Aorta (tissue), 5 donors: ENCODE measurements around the gene NAA11. TPM values are rescaled to one million over a fixed set of nuclear protein-coding genes. Genes with fewer than 3 reads are reported as not detected.

Experiments used
- ATAC-seq: fragments of 200-7000 bp; cut with Tn5 transposase; one replicate; pipeline ENCODE4 v1.9.1; 2022; ENCODE audit warnings: moderate library complexity; ENCODE audit not compliant: low FRiP score
- DNase-seq, 2 donors: peaks; one replicate each; pipeline ENCODE4 v3.0.0-alpha.2; 2020
- H3K27ac ChIP-seq, 2 donors: one replicate each; pipeline ENCODE4 v1.5.1; 2013; ENCODE audit warnings: low read length in 2 of 2, mild to moderate bottlenecking in 2 of 2, moderate library complexity in 2 of 2, control low read depth in 1 of 2, inconsistent platforms in 1 of 2, low read depth in 1 of 2
- H3K27me3 ChIP-seq, 2 donors: one replicate each; pipeline ENCODE4 v1.6.1; 2013; ENCODE audit warnings: control low read depth in 1 of 2, low read length in 1 of 2, mild to moderate bottlenecking in 1 of 2, moderate library complexity in 1 of 2; ENCODE audit not compliant: insufficient read depth in 2 of 2, control insufficient read depth in 1 of 2
- H3K36me3 ChIP-seq, 2 donors: one replicate each; pipeline ENCODE4 v1.6.1; 2013; ENCODE audit warnings: control low read depth in 1 of 2, low read length in 1 of 2, mild to moderate bottlenecking in 1 of 2; ENCODE audit not compliant: insufficient read depth in 2 of 2, control insufficient read depth in 1 of 2
- H3K4me1 ChIP-seq, 2 donors: one replicate each; pipeline ENCODE4 v1.6.1; 2013; ENCODE audit warnings: low read length in 2 of 2, control low read depth in 1 of 2, mild to moderate bottlenecking in 1 of 2, moderate library complexity in 1 of 2; ENCODE audit not compliant: insufficient read depth in 2 of 2, control insufficient read depth in 1 of 2
- H3K4me3 ChIP-seq, 2 donors: one replicate each; pipeline ENCODE4 v1.5.1; 2013; ENCODE audit warnings: low read length in 2 of 2, control low read depth in 1 of 2, mild to moderate bottlenecking in 1 of 2
- H3K9me3 ChIP-seq: one replicate; pipeline ENCODE4 v1.6.1; 2013; ENCODE audit warnings: mild to moderate bottlenecking, low read length; ENCODE audit not compliant: control insufficient read depth
- WGBS, 2 donors: extraction: QIAGEN DNeasy Blood & Tissue Kit; methylation state at CpG; one replicate each; pipeline ENCODE4 v1.1.7; 2013; 5-methylcytosine and 5-hydroxymethylcytosine counted together
- intact Hi-C, 2 donors: fragments of 100-400 bp; cut with DNase I; formaldehyde crosslinking; loops; one replicate each; pipeline versions ENCODE4 v1.14.2 to v1.15.0; 2022
- polyA plus RNA-seq, 2 donors: library from polyadenylated mRNA; stranded (reverse); fragments of 200-250 nt; gene quantifications; one replicate each; pipeline ENCODE4 v1.2.3, GENCODE V29; 2013
- total RNA-seq, 2 donors: library from RNA; stranded (reverse); fragmentation: NEBNext Ultra II Directional; extraction: Animal tissue kit (Norgen Biotek cat#: 25700); gene quantifications; one replicate each; pipeline ENCODE4 v1.2.1, GENCODE V29; 2021
- donor health status: healthy with polysubstance abuse.
- donor health status: Bipolar disorder and iron deficiency.
- donor health status: DM: no; HTN: no; CAD: no.
- donor health status: DM: no; HTN: no; CAD: no.
- donor health status: DM: yes; HTN: yes; CAD: no.

The NAA11 gene
- total and polyA plus RNA-seq, 4 donors, result not detected

DNA sequence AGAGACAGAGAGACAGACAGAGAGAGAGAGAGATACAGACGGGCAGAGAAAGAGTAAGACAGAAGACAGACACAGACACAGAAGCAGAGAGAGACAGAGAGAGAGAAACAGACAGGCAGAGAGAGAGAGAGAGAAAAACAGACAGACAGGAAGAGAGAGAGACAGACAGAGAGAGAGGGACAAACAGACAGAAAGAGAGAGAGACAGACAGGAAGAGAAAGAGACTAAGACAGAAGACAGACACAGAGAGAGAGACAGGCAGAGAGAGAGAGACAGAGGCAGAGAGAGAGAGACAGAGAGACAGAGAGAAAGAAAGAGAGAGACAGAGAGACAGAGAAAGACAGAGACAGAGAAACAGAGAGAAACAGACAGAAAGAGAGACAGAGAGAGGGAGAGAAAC, 27.2 kb upstream of the NAA11 start:
- DNase-seq (no peak), ATAC-seq (no peak)
- Histone ChIP-seq H3K4me3 (no peak overlapping the region), H3K9me3 (no peaks in the 10 kb centered on the region), H3K4me1 (no peaks in the 10 kb centered on the region), H3K36me3 (no peaks in the 10 kb centered on the region), H3K27ac (no peak overlapping the region), H3K27me3 (no peaks in the 10 kb centered on the region)
- intact Hi-C loops, result no loop called here
- 79 to 87% methylated on average over 1 of the region's 1 CpG for WGBS, 2 donors

DNA sequence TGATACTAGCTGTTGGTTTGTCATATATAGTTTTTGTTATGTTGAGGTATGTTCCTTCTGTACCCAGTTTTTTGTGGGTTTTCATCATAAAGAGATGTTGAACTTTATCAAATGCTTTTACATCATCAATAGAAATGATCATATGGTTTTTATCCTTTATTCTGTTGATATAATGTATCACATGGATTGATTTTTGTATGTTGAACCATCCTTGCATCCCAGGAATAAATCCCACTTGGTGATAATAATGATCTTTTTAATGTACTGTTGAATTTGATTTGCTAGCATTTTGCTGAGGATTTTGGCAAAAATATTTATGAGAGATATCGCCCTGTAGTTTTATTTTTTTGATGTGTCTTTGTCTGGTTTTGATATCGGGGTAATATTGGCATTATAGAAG, 22.5 kb upstream of the NAA11 start:
- 92 to 95% methylated on average over 2 of the region's 2 CpGs for WGBS, 2 donors
- H3K36me3 ChIP-seq, result no peaks in the 10 kb centered on the region
- ATAC-seq (no peak), DNase-seq (no peak)
- H3K4me1 ChIP-seq, result no peaks in the 10 kb centered on the region
- no peaks in the 10 kb centered on the region for H3K9me3 ChIP-seq
- intact Hi-C loops, result no loop called here
- H3K27ac ChIP-seq, result no peak overlapping the region
- H3K27me3 ChIP-seq, result no peaks in the 10 kb centered on the region
- H3K4me3 ChIP-seq, result no peak overlapping the region

GRCh38 chr4:79341893-79342653, 16.2 kb upstream of the NAA11 start:
- no peak for DNase-seq
- intact Hi-C loops, result no loop called here
- no peak for ATAC-seq
- 68% methylated on average over 3 of the region's 3 CpGs for WGBS, 2 donors
- H3K27me3 ChIP-seq, result no peaks in the 10 kb centered on the region
- no peaks in the 10 kb centered on the region for H3K4me1 ChIP-seq
- no peaks in the 10 kb centered on the region for H3K9me3 ChIP-seq
- H3K4me3 ChIP-seq, result no peak overlapping the region
- H3K27ac ChIP-seq, result no peak overlapping the region
- no peaks in the 10 kb centered on the region for H3K36me3 ChIP-seq

GRCh38 chr4:79340568-79340967, 14.7 kb upstream of the NAA11 start:
- Histone ChIP-seq H3K4me3 (no peak overlapping the region), H3K27me3 (no peaks in the 10 kb centered on the region), H3K27ac (no peak overlapping the region), H3K4me1 (no peaks in the 10 kb centered on the region), H3K9me3 (no peaks in the 10 kb centered on the region), H3K36me3 (no peaks in the 10 kb centered on the region)
- DNase-seq (no peak), ATAC-seq (no peak)
- intact Hi-C loops, result no loop called here
- WGBS, 2 donors, result 95 to 100% methylated on average over 2 of the region's 2 CpGs

DNA sequence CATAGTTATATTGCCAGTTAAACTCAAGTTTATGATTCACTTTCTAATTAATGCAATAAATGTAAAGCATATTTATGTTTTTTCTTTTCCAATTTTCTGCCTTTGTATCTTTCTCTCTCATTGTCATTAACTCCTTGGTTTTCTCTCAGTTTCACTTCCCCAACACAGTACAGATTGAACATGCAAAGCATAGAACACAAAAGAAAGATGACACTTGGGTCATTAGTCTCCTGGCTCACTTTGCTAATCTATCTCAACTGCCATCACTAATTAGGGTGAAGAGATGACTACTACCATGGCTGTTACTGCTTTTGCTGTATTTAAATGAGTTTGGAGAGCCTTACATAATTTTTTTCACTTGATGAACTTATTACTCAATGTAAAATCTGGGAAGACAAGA, 12.3 kb upstream of the NAA11 start:
- H3K36me3 ChIP-seq, result no peaks in the 10 kb centered on the region
- no peaks in the 10 kb centered on the region for H3K4me1 ChIP-seq
- intact Hi-C loops, result no loop called here
- no peaks in the 10 kb centered on the region for H3K9me3 ChIP-seq
- no peak for ATAC-seq
- H3K27ac ChIP-seq, result no peak overlapping the region
- H3K4me3 ChIP-seq, result no peak overlapping the region
- H3K27me3 ChIP-seq, result no peaks in the 10 kb centered on the region
- DNase-seq, result no peak

DNA sequence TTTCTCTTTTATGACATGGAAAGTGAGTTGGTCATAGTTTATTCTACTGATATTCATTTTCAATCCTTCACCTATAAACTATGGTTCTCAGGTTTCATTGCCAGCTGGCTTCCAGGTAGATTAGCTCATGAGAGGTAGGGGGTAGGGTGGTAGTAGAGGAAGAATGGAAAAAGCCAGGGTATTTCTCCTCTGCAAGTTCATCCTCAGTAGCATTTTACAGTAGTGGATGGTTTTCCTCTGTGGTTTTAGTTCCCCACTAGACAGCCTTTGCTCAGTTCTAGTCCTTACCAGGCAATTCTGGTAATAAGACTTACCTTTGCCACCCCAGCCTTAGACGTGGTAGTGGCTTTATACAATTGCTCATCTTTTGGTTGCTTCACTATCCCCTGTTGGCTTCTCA, 8.9 kb upstream of the NAA11 start:
- no peak for DNase-seq
- ATAC-seq, result no peak
- no peak overlapping the region for H3K4me3 ChIP-seq
- no peak overlapping the region for H3K27ac ChIP-seq
- H3K27me3 ChIP-seq, result no peaks in the 10 kb centered on the region
- intact Hi-C loops, result no loop called here
- H3K4me1 ChIP-seq, result no peaks in the 10 kb centered on the region
- H3K9me3 ChIP-seq, result no peaks in the 10 kb centered on the region
- no peaks in the 10 kb centered on the region for H3K36me3 ChIP-seq
- WGBS, 2 donors, result 84 to 91% methylated on average over 1 of the region's 1 CpG

DNA sequence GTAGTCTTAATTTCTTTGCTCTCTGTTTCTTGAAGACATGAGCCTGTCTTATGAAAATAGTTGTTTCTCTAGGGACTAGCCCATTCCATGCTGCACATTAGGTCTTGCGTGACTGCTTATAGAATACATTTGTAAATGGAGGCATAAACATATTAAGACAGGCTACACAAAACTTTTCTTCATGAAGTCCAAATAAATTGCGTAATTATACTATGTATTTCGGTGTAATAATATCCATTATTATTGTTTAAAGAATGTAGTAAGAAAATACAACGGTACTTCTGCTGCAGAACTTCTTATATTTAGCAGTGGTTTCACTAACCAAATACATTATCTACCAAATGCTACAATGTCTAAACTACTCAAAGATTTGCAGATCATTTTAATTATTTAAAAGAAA, 8.5 kb upstream of the NAA11 start:
- no peak for DNase-seq
- H3K4me3 ChIP-seq, result no peak overlapping the region
- intact Hi-C loops, result no loop called here

DNA sequence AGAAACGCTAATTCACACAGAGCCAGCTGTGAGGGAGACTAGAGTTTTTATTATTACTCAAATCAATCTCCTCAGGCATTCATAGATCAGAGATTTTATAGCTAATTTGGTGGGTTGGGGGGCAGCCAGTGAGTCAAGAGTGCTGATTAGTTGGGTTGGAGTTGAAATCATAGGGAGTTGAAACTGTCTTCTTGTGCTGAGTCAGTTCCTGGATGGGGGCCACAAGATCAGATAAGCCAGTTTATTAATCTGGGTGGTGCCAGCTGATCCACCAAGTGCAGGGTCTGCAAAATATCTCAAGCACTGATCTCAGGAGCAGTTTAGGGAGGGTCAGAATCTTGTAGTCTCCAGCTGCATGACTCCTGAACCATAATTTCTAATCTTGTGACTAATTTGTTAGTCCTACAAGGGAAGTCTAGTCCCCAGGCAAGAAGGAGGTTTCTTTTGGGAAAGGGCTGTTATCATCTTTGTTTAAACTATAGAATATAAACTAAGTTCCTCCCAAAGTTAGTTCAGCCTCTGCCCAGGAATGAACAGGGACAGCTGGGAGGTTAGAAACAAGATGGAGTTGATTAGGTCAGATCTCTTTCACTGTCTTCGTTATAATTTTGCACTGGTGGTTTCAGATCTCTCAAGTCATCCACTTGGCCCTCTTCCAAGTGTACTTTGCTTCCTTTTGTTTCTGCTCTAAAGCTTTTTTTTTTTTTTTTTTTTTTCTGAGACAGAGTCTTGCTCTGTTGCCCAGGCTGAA, 5.4 kb upstream of the NAA11 start:
- H3K27ac ChIP-seq, result no peak overlapping the region
- intact Hi-C loops, result no loop called here
- DNase-seq (no peak), ATAC-seq (no peak)
- H3K36me3 ChIP-seq, result no peaks in the 10 kb centered on the region
- no peak overlapping the region for H3K4me3 ChIP-seq
- no peaks in the 10 kb centered on the region for H3K27me3 ChIP-seq
- H3K9me3 ChIP-seq, result no peaks in the 10 kb centered on the region
- H3K4me1 ChIP-seq, result no peaks in the 10 kb centered on the region
- 74 to 82% methylated on average over 2 of the region's 2 CpGs for WGBS, 2 donors

More for the DNA sequence above, 8.5 kb upstream of the NAA11 start:
- Histone ChIP-seq H3K27ac (no peak overlapping the region), H3K36me3 (no peaks in the 10 kb centered on the region), H3K9me3 (no peaks in the 10 kb centered on the region), H3K27me3 (no peaks in the 10 kb centered on the region), H3K4me1 (no peaks in the 10 kb centered on the region)
- ATAC-seq, result no peak
- WGBS, 2 donors, result 58 to 64% methylated on average over 4 of the region's 4 CpGs

DNA sequence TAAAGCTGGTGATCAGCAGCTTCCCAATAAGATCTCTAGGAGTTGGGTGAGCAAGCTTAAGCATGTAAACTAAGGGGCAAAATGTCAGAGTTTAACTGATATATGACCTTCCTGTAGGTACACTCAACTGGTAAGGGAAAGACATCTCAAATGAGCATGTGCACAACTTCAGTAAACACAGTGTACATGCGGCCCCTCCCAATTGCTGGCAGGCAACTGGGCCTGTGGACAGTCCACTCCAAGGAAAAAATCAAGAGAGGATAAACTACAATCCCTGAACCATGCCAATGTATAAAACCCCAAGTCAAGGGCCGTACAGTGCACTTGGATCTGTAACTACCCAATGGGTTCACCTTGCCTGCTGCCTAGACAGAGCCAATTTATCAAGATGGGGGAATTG, 4.9 kb upstream of the NAA11 start:
- intact Hi-C loops, result no loop called here
- Histone ChIP-seq H3K27me3 (no peaks in the 10 kb centered on the region), H3K4me1 (no peaks in the 10 kb centered on the region), H3K4me3 (no peak overlapping the region), H3K27ac (no peak overlapping the region), H3K9me3 (no peaks in the 10 kb centered on the region), H3K36me3 (no peaks in the 10 kb centered on the region)
- ATAC-seq (no peak), DNase-seq (no peak)
- WGBS, 2 donors, result 85 to 88% methylated on average over 2 of the region's 2 CpGs
